SK-N-SH (cell line): ENCODE measurements around the gene IMPG2. TPM values are rescaled to one million over a fixed set of nuclear protein-coding genes. Genes with fewer than 3 reads are reported as not detected.

Source experiments
- CTCF ChIA-PET: fragments of 300-600, 350-600 bp; formaldehyde crosslinking; extraction: SDS; loops from one replicate; lab custom pipeline; 2021; lab: Yijun Ruan, JAX
- POLR2A ChIA-PET: fragments of 350-600 bp; sonication (Branson Sonifier 250); formaldehyde crosslinking; extraction: SDS; loops from one replicate; lab custom pipeline; 2020; ENCODE audit warnings: antibody characterized with exemption, inconsistent platforms; lab: Yijun Ruan, JAX
- DNase-seq: peaks from one replicate; pipeline ENCODE4 v3.0.0; 2012
- H2AFZ ChIP-seq: fragments of 200-600 bp; sonication (generic); 2 replicates; pipeline ENCODE4 v1.8.1; 2016; ENCODE audit warnings: antibody characterized with exemption, mild to moderate bottlenecking, low read depth
- H3F3A ChIP-seq: fragments of 200-600 bp; sonication (generic); replicated peaks from 2 replicates; pipeline ENCODE3; 2016; ENCODE audit warnings: antibody characterized with exemption, mild to moderate bottlenecking; ENCODE audit not compliant: insufficient read depth
- H3K27ac ChIP-seq, 2 experiments: fragments of 200-500 bp in 1 of 2; fragments of 200-600 bp in 1 of 2; sonication (Bioruptor generic) in 1 of 2; sonication (generic), shearing (Covaris generic) in 1 of 2; 2 replicates each; pipeline versions ENCODE4 v1.5.1 to v1.6.1; 2014 to 2016; ENCODE audit warnings: low read depth in 2 of 2, inconsistent platforms in 1 of 2, low read length in 1 of 2, mild to moderate bottlenecking in 1 of 2, mixed read lengths in 1 of 2
- H3K27me3 ChIP-seq: fragments of 200-600 bp; sonication (generic), shearing (Covaris generic); 2 replicates; pipeline ENCODE4 v1.6.1; 2016; ENCODE audit warnings: mixed run types; ENCODE audit not compliant: insufficient read depth
- H3K36me3 ChIP-seq, 2 experiments: fragments of 200-500 bp in 1 of 2; fragments of 200-600 bp in 1 of 2; sonication (Bioruptor generic) in 1 of 2; sonication (generic) in 1 of 2; replicated peaks in 1 of 2; 2 replicates each; pipeline versions ENCODE3 to v1.5.1; 2014 to 2016; ENCODE audit warnings: low read length in 1 of 2, mild to moderate bottlenecking in 1 of 2; ENCODE audit not compliant: insufficient read depth in 2 of 2, control insufficient read depth in 1 of 2
- H3K4me1 ChIP-seq, 2 experiments: fragments of 200-500 bp in 1 of 2; fragments of 200-600 bp in 1 of 2; sonication (Bioruptor generic) in 1 of 2; sonication (generic), shearing (Covaris generic) in 1 of 2; 2 replicates each; pipeline versions ENCODE4 v1.5.1 to v1.6.1; 2014 to 2016; ENCODE audit warnings: low read depth in 1 of 2, low read length in 1 of 2, mixed run types in 1 of 2; ENCODE audit not compliant: insufficient read depth in 2 of 2, control insufficient read depth in 1 of 2
- H3K4me2 ChIP-seq: fragments of 200-600 bp; sonication (generic), shearing (Covaris generic); 2 replicates; pipeline ENCODE4 v1.6.1; 2017; ENCODE audit warnings: mixed run types
- H3K4me3 ChIP-seq, 2 experiments: fragments of 200-500 bp in 1 of 2; fragments of 200-600 bp in 1 of 2; sonication (Bioruptor generic) in 1 of 2; sonication (generic), shearing (Covaris generic) in 1 of 2; 2 replicates each; pipeline versions ENCODE4 v1.5.1 to v1.8.1; 2014 to 2016; ENCODE audit warnings: low read depth in 2 of 2, inconsistent platforms in 1 of 2, low read length in 1 of 2, mild to moderate bottlenecking in 1 of 2, mixed read lengths in 1 of 2, moderate library complexity in 1 of 2
- H3K79me2 ChIP-seq: fragments of 200-600 bp; sonication (generic); 2 replicates; pipeline ENCODE4 v1.8.1; 2017; ENCODE audit warnings: mild to moderate bottlenecking; ENCODE audit not compliant: insufficient read depth
- H3K9ac ChIP-seq: fragments of 200-600 bp; sonication (generic); 2 replicates; pipeline ENCODE4 v1.6.1; 2017; ENCODE audit warnings: mixed run types
- H3K9me2 ChIP-seq: fragments of 200-600 bp; sonication (generic); 2 replicates; pipeline ENCODE4 v1.6.1; 2017; ENCODE audit warnings: mixed run types
- H3K9me3 ChIP-seq: fragments of 200-600 bp; sonication (generic); 2 replicates; pipeline ENCODE4 v1.6.1; 2017; ENCODE audit warnings: mixed run types, mild to moderate bottlenecking, moderate library complexity
- H4K20me1 ChIP-seq: fragments of 200-600 bp; sonication (generic); 2 replicates; pipeline ENCODE4 v1.6.1; 2017; ENCODE audit warnings: mild to moderate bottlenecking, mixed run types; ENCODE audit not compliant: insufficient read depth
- CHD2 ChIP-seq: fragments of 150-350 bp; IDR thresholded peaks from 2 replicates; pipeline ENCODE4 v1.6.1; 2018; ENCODE audit warnings: low read length; ENCODE audit not compliant: partially characterized antibody
- ELF1 ChIP-seq: IDR thresholded peaks from 2 replicates; pipeline ENCODE4 v1.4.0; 2012
- EP300 ChIP-seq, 2 experiments: IDR thresholded peaks; 2 replicates each; pipeline versions ENCODE4 v1.4.0 to v1.6.1; 2012; ENCODE audit warnings: borderline replicate concordance in 1 of 2, low read depth in 1 of 2, low read length in 1 of 2
- FOXJ3 ChIP-seq: sonication (generic); formaldehyde crosslinking; IDR thresholded peaks from 2 replicates; pipeline ENCODE4 v1.5.1; 2020; ENCODE audit warnings: mild to moderate bottlenecking, missing genetic modification reagents
- FOXM1 ChIP-seq: IDR thresholded peaks from 2 replicates; pipeline ENCODE4 v1.4.0; 2012; ENCODE audit warnings: low read depth, mild to moderate bottlenecking
- GATA2 ChIP-seq: sonication (generic); formaldehyde crosslinking; IDR thresholded peaks from 2 replicates; pipeline ENCODE4 v1.5.0; 2020; ENCODE audit warnings: mild to moderate bottlenecking, missing genetic modification reagents
- JUND ChIP-seq: IDR thresholded peaks from 2 replicates; pipeline ENCODE4 v1.4.0; 2012
- MEF2A ChIP-seq: IDR thresholded peaks from 2 replicates; pipeline ENCODE4 v1.4.0; 2012; ENCODE audit warnings: low read depth, borderline replicate concordance
- MXI1 ChIP-seq: IDR thresholded peaks from 2 replicates; pipeline ENCODE4 v1.6.1; 2012; ENCODE audit warnings: mild to moderate bottlenecking, low read depth, low read length, improper control_type of control experiment
- NRF1 ChIP-seq: IDR thresholded peaks from 2 replicates; pipeline ENCODE4 v1.6.1; 2012; ENCODE audit warnings: low read depth, mild to moderate bottlenecking, low read length
- POLR2AphosphoS5 ChIP-seq: IDR thresholded peaks from 2 replicates; pipeline ENCODE4 v1.6.1; 2012; ENCODE audit warnings: low read depth, low read length
- RFX5 ChIP-seq: IDR thresholded peaks from 2 replicates; pipeline ENCODE4 v1.6.1; 2012; ENCODE audit warnings: mild to moderate bottlenecking, improper control_type of control experiment, low read length
- SIN3A ChIP-seq: IDR thresholded peaks from 2 replicates; pipeline ENCODE4 v1.6.1; 2012; ENCODE audit warnings: low read depth, mild to moderate bottlenecking, low read length, moderate library complexity, borderline replicate concordance
- SMC3 ChIP-seq: IDR thresholded peaks from 2 replicates; pipeline ENCODE4 v1.6.1; 2012; ENCODE audit warnings: low read depth, low read length, improper control_type of control experiment
- TCF12 ChIP-seq: IDR thresholded peaks from 2 replicates; pipeline ENCODE4 v1.4.0; 2012
- YY1 ChIP-seq: IDR thresholded peaks from 2 replicates; pipeline ENCODE4 v1.4.0; 2012; ENCODE audit warnings: low read depth, mild to moderate bottlenecking
- WGBS: methylation state at CpG from one replicate; pipeline ENCODE4 v1.1.6; 2017; ENCODE audit warnings: low lambda C conversion rate; 5-methylcytosine and 5-hydroxymethylcytosine counted together
- polyA plus RNA-seq, 3 experiments: library from polyadenylated mRNA; depleted of rRNA; stranded (reverse); fragments of >200 nt; gene quantifications; 2 replicates each; pipeline ENCODE4 v1.2.3, GENCODE V29; 2012
- TF ChIP-seq, protein P1 (sequence below): IDR thresholded peaks from 2 replicates; pipeline ENCODE4 v1.4.0; 2012; ENCODE audit warnings: low read depth, borderline replicate concordance
- TF ChIP-seq, protein P2 (sequence below): fragments of 150-350 bp; IDR thresholded peaks from 2 replicates; pipeline ENCODE4 v1.6.1; 2016; ENCODE audit warnings: mild to moderate bottlenecking, low read depth, low read length
- TF ChIP-seq, protein P3 (sequence below): fragments of 150-350 bp; IDR thresholded peaks from 2 replicates; pipeline ENCODE4 v1.6.1; 2017; ENCODE audit warnings: antibody characterized with exemption, low read length, low read depth, borderline replicate concordance
- TF ChIP-seq, protein P4 (sequence below): IDR thresholded peaks from 2 replicates; pipeline ENCODE4 v1.4.0; 2012; ENCODE audit warnings: low read depth
- TF ChIP-seq, protein P5 (sequence below): IDR thresholded peaks from 2 replicates; pipeline ENCODE4 v1.6.1; 2012; ENCODE audit warnings: mild to moderate bottlenecking, low read depth, low read length, moderate library complexity

The IMPG2 gene
- polyA plus RNA-seq, 1 of the 3 experiments (the other 2 are of a cell fraction), result 0.03 TPM

DNA sequence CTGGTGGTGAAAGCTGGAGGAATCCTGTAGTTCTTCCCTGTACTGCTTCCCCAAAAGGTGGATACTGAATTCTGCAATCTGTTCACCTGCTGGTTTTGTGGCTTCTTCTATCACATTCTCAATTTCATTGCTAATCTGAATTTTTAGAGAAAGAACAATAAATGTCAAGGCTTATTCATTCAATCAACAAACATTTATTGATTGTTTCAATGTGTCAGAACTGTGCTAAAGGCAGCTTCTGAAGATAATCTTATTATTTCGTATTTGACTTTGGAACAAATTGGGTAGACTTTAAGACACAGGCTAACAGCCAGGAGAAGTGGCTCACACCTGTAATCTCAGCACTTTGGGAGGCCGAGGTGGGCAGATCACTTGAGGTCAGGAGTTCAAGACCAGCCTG lies 46.8 kb downstream of the IMPG2 start:
- POLR2A ChIA-PET, result no interaction called here

DNA sequence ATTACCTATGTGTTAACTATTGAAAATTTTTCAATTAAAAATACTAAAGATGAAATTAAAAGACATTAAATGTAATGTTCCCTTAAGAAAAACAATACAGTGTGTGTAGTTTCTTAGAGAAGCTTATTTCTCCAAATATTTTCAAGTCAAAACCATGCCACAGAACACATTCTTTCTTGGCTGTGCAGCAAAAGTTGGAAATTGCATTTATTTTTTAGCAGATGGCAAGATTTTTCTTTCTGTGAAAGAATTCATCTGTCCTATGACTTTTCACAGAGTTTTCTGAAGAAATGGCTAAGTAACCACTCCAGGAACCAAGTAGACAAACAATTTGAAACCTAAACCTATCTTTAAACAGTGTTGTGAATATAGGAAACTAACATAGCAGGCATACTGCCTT lies 47.2 kb downstream of the IMPG2 start:
- Histone ChIP-seq H2AFZ (no peak overlapping the region), H3F3A (no peaks in the 10 kb centered on the region), H3K9me2 (no peaks in the 10 kb centered on the region), H3K4me2 (no peak overlapping the region), H3K79me2 (no peaks in the 10 kb centered on the region), H3K9ac (no peak overlapping the region), H4K20me1 (no peaks in the 10 kb centered on the region), H3K36me3 (no peaks in the 10 kb centered on the region), H3K4me3 (no peak overlapping the region), H3K4me1 (no peaks in the 10 kb centered on the region), H3K9me3 (no peaks in the 10 kb centered on the region), H3K27ac (no peak overlapping the region), H3K27me3 (no peaks in the 10 kb centered on the region)
- TF ChIP-seq MXI1 (no peak), YY1 (no peak), SMC3 (no peak), EP300 (IDR thresholded peaks at IDR 0.05; ENCODE audit: borderline replicate concordance in 1 of 2, low read depth in 1 of 2, low read length in 1 of 2) (no peak), POLR2AphosphoS5 (no peak), TCF12 (no peak), SIN3A (no peak)
- TF ChIP-seq, protein P1, sequence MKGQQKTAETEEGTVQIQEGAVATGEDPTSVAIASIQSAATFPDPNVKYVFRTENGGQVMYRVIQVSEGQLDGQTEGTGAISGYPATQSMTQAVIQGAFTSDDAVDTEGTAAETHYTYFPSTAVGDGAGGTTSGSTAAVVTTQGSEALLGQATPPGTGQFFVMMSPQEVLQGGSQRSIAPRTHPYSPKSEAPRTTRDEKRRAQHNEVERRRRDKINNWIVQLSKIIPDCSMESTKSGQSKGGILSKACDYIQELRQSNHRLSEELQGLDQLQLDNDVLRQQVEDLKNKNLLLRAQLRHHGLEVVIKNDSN, result no peak
- TF ChIP-seq, protein P2, sequence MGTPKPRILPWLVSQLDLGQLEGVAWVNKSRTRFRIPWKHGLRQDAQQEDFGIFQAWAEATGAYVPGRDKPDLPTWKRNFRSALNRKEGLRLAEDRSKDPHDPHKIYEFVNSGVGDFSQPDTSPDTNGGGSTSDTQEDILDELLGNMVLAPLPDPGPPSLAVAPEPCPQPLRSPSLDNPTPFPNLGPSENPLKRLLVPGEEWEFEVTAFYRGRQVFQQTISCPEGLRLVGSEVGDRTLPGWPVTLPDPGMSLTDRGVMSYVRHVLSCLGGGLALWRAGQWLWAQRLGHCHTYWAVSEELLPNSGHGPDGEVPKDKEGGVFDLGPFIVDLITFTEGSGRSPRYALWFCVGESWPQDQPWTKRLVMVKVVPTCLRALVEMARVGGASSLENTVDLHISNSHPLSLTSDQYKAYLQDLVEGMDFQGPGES, result no peak
- TF ChIP-seq, protein P3, sequence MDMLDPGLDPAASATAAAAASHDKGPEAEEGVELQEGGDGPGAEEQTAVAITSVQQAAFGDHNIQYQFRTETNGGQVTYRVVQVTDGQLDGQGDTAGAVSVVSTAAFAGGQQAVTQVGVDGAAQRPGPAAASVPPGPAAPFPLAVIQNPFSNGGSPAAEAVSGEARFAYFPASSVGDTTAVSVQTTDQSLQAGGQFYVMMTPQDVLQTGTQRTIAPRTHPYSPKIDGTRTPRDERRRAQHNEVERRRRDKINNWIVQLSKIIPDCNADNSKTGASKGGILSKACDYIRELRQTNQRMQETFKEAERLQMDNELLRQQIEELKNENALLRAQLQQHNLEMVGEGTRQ, result no peak
- TF ChIP-seq, protein P4, sequence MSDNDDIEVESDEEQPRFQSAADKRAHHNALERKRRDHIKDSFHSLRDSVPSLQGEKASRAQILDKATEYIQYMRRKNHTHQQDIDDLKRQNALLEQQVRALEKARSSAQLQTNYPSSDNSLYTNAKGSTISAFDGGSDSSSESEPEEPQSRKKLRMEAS, result no peak
- POLR2A ChIA-PET, result no interaction called here
- no peak for DNase-seq
- CTCF ChIA-PET, result no interaction called here

More for the DNA sequence above, 46.8 kb downstream of the IMPG2 start:
- H2AFZ ChIP-seq, result no peak overlapping the region
- H3F3A ChIP-seq, result no peaks in the 10 kb centered on the region
- H3K27ac ChIP-seq, result no peak overlapping the region
- 65% methylated on average over 2 of the region's 2 CpGs for WGBS
- no peaks in the 10 kb centered on the region for H3K36me3 ChIP-seq
- CTCF ChIA-PET, result no interaction called here
- no peaks in the 10 kb centered on the region for H3K9me3 ChIP-seq
- no peak for TF ChIP-seq RFX5
- no peak for TF ChIP-seq JUND
- no peak for TF ChIP-seq CHD2
- no peak for TF ChIP-seq TCF12
- TF ChIP-seq, protein P3, result no peak
- TF ChIP-seq NRF1, result no peak
- no peak for TF ChIP-seq FOXM1
- TF ChIP-seq, protein P5, sequence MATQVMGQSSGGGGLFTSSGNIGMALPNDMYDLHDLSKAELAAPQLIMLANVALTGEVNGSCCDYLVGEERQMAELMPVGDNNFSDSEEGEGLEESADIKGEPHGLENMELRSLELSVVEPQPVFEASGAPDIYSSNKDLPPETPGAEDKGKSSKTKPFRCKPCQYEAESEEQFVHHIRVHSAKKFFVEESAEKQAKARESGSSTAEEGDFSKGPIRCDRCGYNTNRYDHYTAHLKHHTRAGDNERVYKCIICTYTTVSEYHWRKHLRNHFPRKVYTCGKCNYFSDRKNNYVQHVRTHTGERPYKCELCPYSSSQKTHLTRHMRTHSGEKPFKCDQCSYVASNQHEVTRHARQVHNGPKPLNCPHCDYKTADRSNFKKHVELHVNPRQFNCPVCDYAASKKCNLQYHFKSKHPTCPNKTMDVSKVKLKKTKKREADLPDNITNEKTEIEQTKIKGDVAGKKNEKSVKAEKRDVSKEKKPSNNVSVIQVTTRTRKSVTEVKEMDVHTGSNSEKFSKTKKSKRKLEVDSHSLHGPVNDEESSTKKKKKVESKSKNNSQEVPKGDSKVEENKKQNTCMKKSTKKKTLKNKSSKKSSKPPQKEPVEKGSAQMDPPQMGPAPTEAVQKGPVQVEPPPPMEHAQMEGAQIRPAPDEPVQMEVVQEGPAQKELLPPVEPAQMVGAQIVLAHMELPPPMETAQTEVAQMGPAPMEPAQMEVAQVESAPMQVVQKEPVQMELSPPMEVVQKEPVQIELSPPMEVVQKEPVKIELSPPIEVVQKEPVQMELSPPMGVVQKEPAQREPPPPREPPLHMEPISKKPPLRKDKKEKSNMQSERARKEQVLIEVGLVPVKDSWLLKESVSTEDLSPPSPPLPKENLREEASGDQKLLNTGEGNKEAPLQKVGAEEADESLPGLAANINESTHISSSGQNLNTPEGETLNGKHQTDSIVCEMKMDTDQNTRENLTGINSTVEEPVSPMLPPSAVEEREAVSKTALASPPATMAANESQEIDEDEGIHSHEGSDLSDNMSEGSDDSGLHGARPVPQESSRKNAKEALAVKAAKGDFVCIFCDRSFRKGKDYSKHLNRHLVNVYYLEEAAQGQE, result no peak
- no peak for TF ChIP-seq GATA2 (CRISPR knock-in tag)
- TF ChIP-seq ELF1, result no peak
- TF ChIP-seq YY1, result no peak
- TF ChIP-seq MEF2A, result no peak
- no peak for TF ChIP-seq FOXJ3 (CRISPR knock-in tag)
- TF ChIP-seq, all 33 proteins: peak for 0
- H3K4me3 ChIP-seq, result no peak overlapping the region
- no peak overlapping the region for H3K9ac ChIP-seq
- no peaks in the 10 kb centered on the region for H3K27me3 ChIP-seq
- no peaks in the 10 kb centered on the region for H4K20me1 ChIP-seq
- no peaks in the 10 kb centered on the region for H3K9me2 ChIP-seq
- no peaks in the 10 kb centered on the region for H3K4me1 ChIP-seq
- H3K4me2 ChIP-seq, result no peak overlapping the region
- H3K79me2 ChIP-seq, result no peaks in the 10 kb centered on the region
- no peak for DNase-seq
